NCI-H1092 treated with DMSO at 0.1 percent for 48 hours (cell line): Measurements from ENCODE around the gene VSX2.
"Not testable (repeated sequence)": the region's sequence is repeated elsewhere in the genome, so short reads cannot be mapped to it uniquely, and the experiment has no call there.

Source experiments
- DNase-seq: peaks from one replicate; lab custom pipeline; 2025; lab: John Stamatoyannopoulos, UW

Gene VSX2

GRCh38 chr14:74260525-74261233 is 21.4 kb downstream of the VSX2 start:
- DNase-seq: no peak

GRCh38 chr14:74261288-74261687 is 22.0 kb downstream of the VSX2 start:
- DNase-seq: no peak

- DNase-seq: no peak
Measured at GRCh38 chr14:74262076-74262475, 22.8 kb downstream of the VSX2 start.

- no peak for DNase-seq
Measured at GRCh38 chr14:74263181-74263580, 23.9 kb downstream of the VSX2 start.

- DNase-seq: no peak
Measured at GRCh38 chr14:74263921-74264320, 24.7 kb downstream of the VSX2 start.

GRCh38 chr14:74265301-74265965 is 26.2 kb downstream of the VSX2 start:
- no peak for DNase-seq

- no peak for DNase-seq
Measured at GRCh38 chr14:74267588-74267987, 28.3 kb downstream of the VSX2 start.

- not testable (repeated sequence) for DNase-seq
Measured at GRCh38 chr14:74270382-74271177, 31.3 kb downstream of the VSX2 start.

GRCh38 chr14:74271365-74271764 is 32.1 kb downstream of the VSX2 start:
- DNase-seq: no peak

GRCh38 chr14:74275241-74275841 is 36.1 kb downstream of the VSX2 start:
- DNase-seq: no peak

GRCh38 chr14:74278080-74278479 is 38.8 kb downstream of the VSX2 start:
- no peak for DNase-seq

- no peak for DNase-seq
Measured at GRCh38 chr14:74281069-74281468, 41.8 kb downstream of the VSX2 start.

- no peak for DNase-seq
Measured at GRCh38 chr14:74286736-74287135, 47.5 kb downstream of the VSX2 start.

GRCh38 chr14:74289801-74290200 is 50.6 kb downstream of the VSX2 start:
- DNase-seq: no peak

GRCh38 chr14:74290415-74290814 is 51.2 kb downstream of the VSX2 start:
- peak; percentile 2 for DNase-seq

GRCh38 chr14:74292061-74292460 is 52.8 kb downstream of the VSX2 start:
- no peak for DNase-seq

GRCh38 chr14:74293606-74294005 is 54.4 kb downstream of the VSX2 start:
- DNase-seq: no peak

- DNase-seq: no peak
Measured at GRCh38 chr14:74296037-74296467, 56.8 kb downstream of the VSX2 start.

- DNase-seq: no peak
Measured at GRCh38 chr14:74297986-74298385, 58.7 kb downstream of the VSX2 start.

GRCh38 chr14:74299061-74299545 is 59.9 kb downstream of the VSX2 start:
- DNase-seq: no peak

- DNase-seq: no peak
Measured at GRCh38 chr14:74301594-74302151, 62.4 kb downstream of the VSX2 start.

GRCh38 chr14:74302152-74302628 is 62.9 kb downstream of the VSX2 start:
- DNase-seq: peak; percentile 73
